SK-N-SH treated with all-trans-retinoic acid at 6 μM for 48 hours (cell line): ENCODE results near the gene SLC25A22.

ENCODE experiments used
- ATAC-seq: fragments of 200-7000 bp; cut with Tn5 transposase; 3 replicates; pipeline ENCODE4 v1.9.1; 2020; ENCODE audit warnings: mild to moderate bottlenecking, moderate library complexity
- ARNTL ChIP-seq: fragments of 450-650 bp; formaldehyde crosslinking; IDR thresholded peaks from 2 replicates; pipeline ENCODE4 v1.5.0; 2020; ENCODE audit warnings: low read depth, mild to moderate bottlenecking, moderate library complexity, borderline replicate concordance
- BACH2 ChIP-seq: fragments of 250-450 bp; sonication (Bioruptor Pico); IDR thresholded peaks from 2 replicates; pipeline ENCODE4 v1.9.0; 2021; ENCODE audit warnings: mild to moderate bottlenecking, borderline replicate concordance
- CREB5 ChIP-seq: fragments of 250-450 bp; sonication (Bioruptor Pico); IDR thresholded peaks from 2 replicates; pipeline ENCODE4 v1.5.1; 2020; ENCODE audit warnings: low read depth, mild to moderate bottlenecking, moderate library complexity
- CSRNP3 ChIP-seq: fragments of 250-450 bp; sonication (Bioruptor Pico); IDR thresholded peaks from 2 replicates; pipeline ENCODE4 v1.5.1; 2021; ENCODE audit warnings: mild to moderate bottlenecking, moderate library complexity
- ESRRG ChIP-seq: fragments of 250-450 bp; sonication (Bioruptor Pico); IDR thresholded peaks from 2 replicates; pipeline ENCODE4 v1.6.1; 2021; ENCODE audit warnings: mild to moderate bottlenecking
- GLIS3 ChIP-seq: fragments of 250-450 bp; sonication (Bioruptor Pico); IDR thresholded peaks from 2 replicates; pipeline ENCODE4 v1.5.0; 2020; ENCODE audit warnings: mild to moderate bottlenecking, moderate library complexity
- OSR1 ChIP-seq: fragments of 250-450 bp; sonication (Bioruptor Pico); IDR thresholded peaks from 2 replicates; pipeline ENCODE4 v1.8.0; 2022; ENCODE audit warnings: moderate library complexity, mild to moderate bottlenecking, inconsistent platforms
- POU6F1 ChIP-seq: fragments of 250-450 bp; sonication (Bioruptor Pico); IDR thresholded peaks from 2 replicates; pipeline ENCODE4 v1.8.0; 2021; ENCODE audit warnings: low read depth, mild to moderate bottlenecking, moderate library complexity, borderline replicate concordance
- PPARA ChIP-seq: fragments of 250-450 bp; sonication (Bioruptor Pico); IDR thresholded peaks from 2 replicates; pipeline ENCODE4 v1.5.0; 2020; ENCODE audit warnings: mild to moderate bottlenecking, borderline replicate concordance
- RARB ChIP-seq: fragments of 250-450 bp; sonication (Bioruptor Pico); IDR thresholded peaks from 2 replicates; pipeline ENCODE4 v1.8.0; 2021; ENCODE audit warnings: mild to moderate bottlenecking, moderate library complexity
- SNAI2 ChIP-seq: fragments of 250-450 bp; sonication (Bioruptor Pico); IDR thresholded peaks from 2 replicates; pipeline ENCODE4 v1.5.0; 2020; ENCODE audit warnings: mild to moderate bottlenecking, moderate library complexity
- TCF4 ChIP-seq: fragments of 250-450 bp; sonication (Bioruptor Pico); IDR thresholded peaks from 2 replicates; pipeline ENCODE4 v1.8.0; 2021; ENCODE audit warnings: mild to moderate bottlenecking, moderate library complexity, borderline replicate concordance
- TOX ChIP-seq: fragments of 250-450 bp; sonication (Bioruptor Pico); IDR thresholded peaks from 2 replicates; pipeline ENCODE4 v1.8.0; 2021; ENCODE audit warnings: mild to moderate bottlenecking, moderate library complexity, borderline replicate concordance
- TSHZ2 ChIP-seq: fragments of 250-450 bp; sonication (Bioruptor Pico); IDR thresholded peaks from 2 replicates; pipeline ENCODE4 v1.5.0; 2020; ENCODE audit warnings: mild to moderate bottlenecking, moderate library complexity
- ZC3H10 ChIP-seq: fragments of 250-450 bp; sonication (Bioruptor Pico); IDR thresholded peaks from 2 replicates; pipeline ENCODE4 v1.5.1; 2021; ENCODE audit warnings: mild to moderate bottlenecking, moderate library complexity
- ZFP3 ChIP-seq: fragments of 250-450 bp; sonication (Bioruptor Pico); IDR thresholded peaks from 2 replicates; pipeline ENCODE4 v1.5.0; 2020; ENCODE audit warnings: mild to moderate bottlenecking, moderate library complexity
- ZFP30 ChIP-seq: fragments of 450-650 bp; formaldehyde crosslinking; IDR thresholded peaks from 2 replicates; pipeline ENCODE4 v1.5.0; 2022; ENCODE audit warnings: mild to moderate bottlenecking, moderate library complexity
- ZNF565 ChIP-seq: fragments of 450-650 bp; formaldehyde crosslinking; conservative IDR thresholded peaks from 2 replicates; pipeline ENCODE4 v1.5.0; 2020; ENCODE audit warnings: low read depth, mild to moderate bottlenecking, moderate library complexity
- ZNF70 ChIP-seq: fragments of 450-650 bp; formaldehyde crosslinking; IDR thresholded peaks from 2 replicates; pipeline ENCODE4 v1.5.0; 2020; ENCODE audit warnings: mild to moderate bottlenecking, moderate library complexity
- ZNF8 ChIP-seq: fragments of 450-650 bp; formaldehyde crosslinking; IDR thresholded peaks from 2 replicates; pipeline ENCODE4 v1.5.0; 2020; ENCODE audit warnings: mild to moderate bottlenecking, moderate library complexity

Gene SLC25A22

GRCh38 chr11:812390-812789 is 14.3 kb upstream of the SLC25A22 start:
- TF ChIP-seq CREB5 (no peak), SNAI2 (CRISPR knock-in tag) (no peak), TCF4 (CRISPR knock-in tag) (no peak), ZNF70 (CRISPR knock-in tag) (no peak), ZNF565 (CRISPR knock-in tag) (no peak), ZFP30 (CRISPR knock-in tag) (no peak), ZFP3 (no peak), RARB (no peak), TOX (CRISPR knock-in tag) (no peak)
- no peak for ATAC-seq

- TF ChIP-seq ZFP3 (no peak), ARNTL (no peak), BACH2 (CRISPR knock-in tag) (no peak), TCF4 (CRISPR knock-in tag) (no peak), PPARA (CRISPR knock-in tag) (no peak), ESRRG (no peak), TOX (CRISPR knock-in tag) (no peak), POU6F1 (CRISPR knock-in tag) (no peak), ZC3H10 (CRISPR knock-in tag) (no peak)
- ATAC-seq = no peak
Observed at GRCh38 chr11:811446-812245, 13.6 kb upstream of the SLC25A22 start.

- peak; percentile 1 for ATAC-seq
- TF ChIP-seq CSRNP3 (no peak), ZNF565 (CRISPR knock-in tag) (no peak), TOX (CRISPR knock-in tag) (no peak), GLIS3 (no peak), ARNTL (no peak), CREB5 (no peak), POU6F1 (CRISPR knock-in tag) (no peak), ZNF70 (CRISPR knock-in tag) (no peak), ESRRG (no peak), ZNF8 (CRISPR knock-in tag) (no peak), ZFP3 (no peak), RARB (no peak), OSR1 (CRISPR knock-in tag) (no peak), TSHZ2 (CRISPR knock-in tag) (no peak), SNAI2 (CRISPR knock-in tag) (no peak)
Observed at GRCh38 chr11:810040-810567, 12.0 kb upstream of the SLC25A22 start.
